LNCAP (cell line): ENCODE results near the gene PROSER1.

Experiments
- CTCF ChIP-seq: fragments of 450-650 bp; IDR thresholded peaks from 2 replicates; pipeline ENCODE4 v1.5.1; 2017; ENCODE audit warnings: mild to moderate bottlenecking

Gene PROSER1

GRCh38 chr13:39023316-39023715, 14.6 kb downstream of the PROSER1 start:
- TF ChIP-seq CTCF = no peak

- TF ChIP-seq CTCF = no peak
Observed at GRCh38 chr13:39020853-39021462, 16.9 kb downstream of the PROSER1 start.

DNA sequence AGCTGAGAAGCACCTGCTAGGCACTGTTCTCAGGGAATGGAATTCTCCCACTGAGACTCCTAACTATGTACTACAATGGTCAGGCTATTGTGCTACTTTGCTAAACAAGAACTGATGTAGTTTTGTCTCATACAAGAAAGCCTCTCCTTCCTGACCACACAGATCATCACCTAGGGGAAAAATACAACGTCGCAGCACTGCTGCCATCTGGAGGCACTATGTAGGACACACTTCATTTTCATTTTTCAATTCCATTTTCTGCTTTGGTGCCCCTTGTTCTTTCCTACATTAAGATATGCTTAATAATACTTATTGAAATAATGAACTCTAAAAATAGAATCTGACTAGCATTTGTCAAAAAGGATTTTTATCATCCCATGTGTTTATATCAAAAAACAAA, 21.1 kb downstream of the PROSER1 start:
- peak; percentile 57 for TF ChIP-seq CTCF

DNA sequence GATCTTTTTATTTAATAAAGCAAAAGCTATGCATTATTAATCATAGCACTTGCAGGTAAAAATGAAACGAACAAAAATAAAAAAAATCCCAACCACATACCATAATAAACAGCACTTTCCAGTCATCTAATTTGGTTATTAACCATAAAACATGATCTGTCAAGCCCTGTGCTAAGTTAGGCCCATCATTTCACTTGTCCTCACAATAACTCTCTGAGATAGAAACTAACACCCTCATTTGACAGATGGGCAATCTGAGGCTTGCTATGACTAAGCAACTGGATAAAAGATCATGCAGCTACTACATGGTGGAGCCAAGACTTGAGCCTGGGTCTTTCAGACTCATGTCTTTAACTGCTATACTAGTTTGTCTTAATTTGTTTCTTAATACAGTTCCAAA, 21.8 kb downstream of the PROSER1 start:
- TF ChIP-seq CTCF = no peak

- no peak for TF ChIP-seq CTCF
Observed at GRCh38 chr13:39013462-39013861, 24.4 kb downstream of the PROSER1 start.

- TF ChIP-seq CTCF = peak; percentile 15; the same call in 1 of the 2 replicates
Observed at GRCh38 chr13:39012608-39013007, 25.3 kb downstream of the PROSER1 start.

GRCh38 chr13:38998739-38999138, 39.1 kb downstream of the PROSER1 start:
- TF ChIP-seq CTCF = no peak

DNA sequence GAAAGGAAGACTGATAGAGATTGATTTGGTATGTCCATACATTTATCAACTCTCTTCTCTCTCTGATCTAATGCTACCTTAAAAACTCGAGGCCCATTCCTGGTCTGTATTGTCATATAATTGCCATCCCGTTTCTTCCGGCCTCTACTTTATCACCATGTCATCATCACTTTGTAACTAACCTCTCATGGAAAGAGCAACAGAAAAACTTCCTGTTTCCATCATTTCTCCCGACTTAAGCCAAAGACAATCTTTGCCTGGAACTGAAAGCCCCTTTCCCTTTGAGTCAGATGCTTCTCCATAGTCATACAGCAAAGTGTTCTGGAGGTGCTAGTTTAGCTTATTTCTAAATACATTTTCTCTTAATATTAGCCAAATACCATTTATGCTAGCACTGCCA, 44.5 kb downstream of the PROSER1 start:
- TF ChIP-seq CTCF = no peak
